Endothelial cell of umbilical vein (primary cell): ENCODE results near the gene LDLRAD3. TPM values are rescaled to one million over a fixed set of nuclear protein-coding genes. Genes with fewer than 3 reads are reported as not detected.

Experiments used
- BruUV-seq: library from RNA; stranded (reverse); fragments of 400-500 nt; replicated peaks from 2 replicates; lab custom pipeline; 2021; lab: Mats Ljungman, UMichigan
- CTCF ChIA-PET: fragments of 300-600, 350-600 bp; sonication (Branson Sonifier 250); formaldehyde crosslinking; loops from one replicate; lab custom pipeline; 2021; ENCODE audit warnings: antibody characterized with exemption, inconsistent platforms; lab: Charles Lee
- POLR2A ChIA-PET: fragments of 300-600, 350-600 bp; sonication (Branson Sonifier 250); formaldehyde crosslinking; loops from one replicate; lab custom pipeline; 2021; ENCODE audit warnings: antibody characterized with exemption, inconsistent platforms; lab: Charles Lee
- DNase-seq: peaks from one replicate; pipeline ENCODE4 v3.0.0-alpha.2; 2011; ENCODE audit warnings: low read depth, low spot score
- FAIRE-seq: peaks from 2 replicates; lab custom pipeline; 2011; peaks lifted over from hg19 to GRCh38; lab: Jason Lieb, UNC
- H2AFZ ChIP-seq: 2 replicates; pipeline ENCODE4 v1.6.0; 2012; ENCODE audit warnings: low read depth, low read length, control low read depth, inconsistent platforms
- H3K27ac ChIP-seq: 2 replicates; pipeline ENCODE4 v1.5.1; 2011; ENCODE audit warnings: low read depth, mild to moderate bottlenecking, control low read depth, low read length, moderate library complexity; ENCODE audit not compliant: insufficient read depth
- H3K27me3 ChIP-seq, 2 experiments: 2 replicates each; pipeline versions ENCODE4 v1.6.0 to v1.6.1; 2011; ENCODE audit warnings: low read length in 2 of 2, mixed read lengths in 1 of 2; ENCODE audit not compliant: control insufficient read depth in 2 of 2, insufficient read depth in 2 of 2
- H3K36me3 ChIP-seq, 2 experiments: 2 replicates in 1 of 2; 3 replicates in 1 of 2; pipeline ENCODE4 v1.5.1; 2011; ENCODE audit warnings: low read length in 2 of 2, mild to moderate bottlenecking in 1 of 2, moderate library complexity in 1 of 2; ENCODE audit not compliant: control insufficient read depth in 2 of 2, insufficient read depth in 2 of 2; ENCODE audit errors: extremely low read depth in 1 of 2
- H3K4me1 ChIP-seq: 3 replicates; pipeline ENCODE4 v1.5.1; 2011; ENCODE audit warnings: mild to moderate bottlenecking, low read length; ENCODE audit not compliant: control insufficient read depth, insufficient read depth; ENCODE audit errors: extremely low read depth
- H3K4me2 ChIP-seq: 2 replicates; pipeline ENCODE4 v1.6.1; 2011; ENCODE audit warnings: low read length, control low read depth, mixed read lengths; ENCODE audit not compliant: insufficient read depth
- H3K4me3 ChIP-seq, 3 experiments: fragments of 200-600 bp in 1 of 3; sonication (generic), shearing (Covaris generic) in 1 of 3; replicated peaks in 1 of 3; 2 replicates each; pipeline ENCODE4 v1.5.1; 2011 to 2016; ENCODE audit warnings: control low read depth in 3 of 3, low read length in 3 of 3, mild to moderate bottlenecking in 2 of 3, inconsistent platforms in 1 of 3, low read depth in 1 of 3, moderate library complexity in 1 of 3; ENCODE audit not compliant: insufficient read depth in 1 of 3
- H3K79me2 ChIP-seq: 2 replicates; pipeline ENCODE4 v1.6.0; 2012; ENCODE audit warnings: low read length, inconsistent platforms; ENCODE audit not compliant: control insufficient read depth, insufficient read depth
- H3K9ac ChIP-seq: replicated peaks from 2 replicates; pipeline ENCODE3; 2011; ENCODE audit warnings: low read length, control low read depth; ENCODE audit not compliant: insufficient read depth; ENCODE audit errors: extremely low read depth
- H3K9me1 ChIP-seq: replicated peaks from 3 replicates; pipeline ENCODE4 v1.6.0; 2011; ENCODE audit warnings: mild to moderate bottlenecking, low read length; ENCODE audit not compliant: control insufficient read depth, insufficient read depth; ENCODE audit errors: extremely low read depth
- H3K9me3 ChIP-seq: replicated peaks from 2 replicates; pipeline ENCODE4 v1.5.1; 2012; ENCODE audit warnings: low read length, inconsistent platforms; ENCODE audit not compliant: control insufficient read depth, insufficient read depth
- H4K20me1 ChIP-seq: replicated peaks from 2 replicates; pipeline ENCODE3; 2011; ENCODE audit warnings: mild to moderate bottlenecking, low read length; ENCODE audit not compliant: control insufficient read depth, insufficient read depth; ENCODE audit errors: extremely low read depth
- CTCF ChIP-seq, 2 donors: IDR thresholded peaks; 1 replicate in 1 of 2; 2 replicates in 1 of 2; pipeline ENCODE4 v1.5.1; 2011; ENCODE audit warnings: low read length in 2 of 2, mild to moderate bottlenecking in 2 of 2, moderate library complexity in 2 of 2, control low read depth in 1 of 2, inconsistent platforms in 1 of 2, low read depth in 1 of 2; ENCODE audit not compliant: insufficient read depth in 1 of 2; ENCODE audit errors: extremely low read depth in 1 of 2
- EZH2 ChIP-seq: IDR thresholded peaks from 2 replicates; pipeline ENCODE4 v1.6.1; 2012; ENCODE audit warnings: borderline replicate concordance, low read depth, mild to moderate bottlenecking, moderate library complexity, low read length, inconsistent platforms; ENCODE audit not compliant: severe bottlenecking
- FOS ChIP-seq: IDR thresholded peaks from 2 replicates; pipeline ENCODE4 v1.6.1; 2011; ENCODE audit warnings: mild to moderate bottlenecking, low read length, moderate library complexity, borderline replicate concordance; ENCODE audit not compliant: insufficient read depth
- GATA2 ChIP-seq: IDR thresholded peaks from 2 replicates; pipeline ENCODE4 v1.7.0; 2011; ENCODE audit warnings: low read depth, mild to moderate bottlenecking, moderate library complexity, mixed read lengths, low read length; ENCODE audit not compliant: insufficient read length, insufficient read depth
- JUN ChIP-seq: IDR thresholded peaks from 2 replicates; pipeline ENCODE4 v1.6.1; 2011; ENCODE audit warnings: borderline replicate concordance, low read depth; ENCODE audit not compliant: insufficient read length, insufficient read depth
- MAX ChIP-seq: IDR thresholded peaks from 2 replicates; pipeline ENCODE4 v1.6.1; 2011; ENCODE audit not compliant: insufficient read depth, insufficient read length
- MYC ChIP-seq: IDR thresholded peaks from one replicate; pipeline ENCODE4 v1.6.1; 2011; ENCODE audit warnings: mild to moderate bottlenecking, low read depth, low read length
- POLR2A ChIP-seq: IDR thresholded peaks from 2 replicates; pipeline ENCODE4 v1.6.1; 2012; ENCODE audit warnings: low read depth, mild to moderate bottlenecking, control low read depth, low read length
- POLR2AphosphoS5 ChIP-seq: IDR thresholded peaks from 2 replicates; pipeline ENCODE4 v1.6.1; 2012; ENCODE audit warnings: low read depth, mild to moderate bottlenecking, control low read depth, low read length, moderate library complexity; ENCODE audit not compliant: insufficient read depth
- dilution Hi-C: fragments of 300-500 bp; cut with MboI; formaldehyde crosslinking; loops from one replicate; pipeline ENCODE4 v1.15.0; 2019; ENCODE audit warnings: low sequenced_read_pairs; ENCODE audit not compliant: extremely low pct_ligation_motif_present
- intact Hi-C: fragments of 100-400 bp; cut with micrococcal nuclease; formaldehyde crosslinking; loops from one replicate; pipeline ENCODE4 v1.10.0; 2022
- polyA plus RNA-seq, 4 experiments: library from polyadenylated mRNA; depleted of rRNA in 3 of 4; stranded (reverse) in 3 of 4; unstranded in 1 of 4; fragments of >200 nt; gene quantifications; 2 replicates each; pipeline versions ENCODE4 v1.2.1 to v1.2.3, GENCODE V29; 2011 to 2012; ENCODE audit warnings: missing spikeins in 1 of 4
- total RNA-seq: library from RNA; stranded (reverse); gene quantifications from 2 replicates; pipeline ENCODE4 v1.2.3, GENCODE V29; 2021

The LDLRAD3 gene
- total and polyA plus RNA-seq, 2 donors (not counting 3 experiments of a cell fraction or from before 2014, with no cell fraction given) = 17.9 to 25.1 TPM

- no peaks in the 10 kb centered on the region for H3K9me3 ChIP-seq
- no peaks in the 10 kb centered on the region for H3K79me2 ChIP-seq
- dilution Hi-C loops (no loop called here), intact Hi-C loops (no loop called here)
- no peaks in the 10 kb centered on the region for H3K9me1 ChIP-seq
- H2AFZ ChIP-seq = no peak overlapping the region
- CTCF ChIA-PET = interaction anchor here (0.9 to 1.4 kb wide), 3 partner anchors 13 to 200 kb away, joined by 3 to 11 read pairs (median 5); no protein-coding TSS in a partner anchor
- H4K20me1 ChIP-seq = no peaks in the 10 kb centered on the region
- TF ChIP-seq POLR2A (no peak), MYC (no peak), POLR2AphosphoS5 (no peak), CTCF (IDR thresholded peaks at IDR 0.05; ENCODE audit: extremely low read depth in 1 of 2, insufficient read depth in 1 of 2, low read depth in 1 of 2, low read length in 2 of 2) (no peak), GATA2 (no peak), JUN (no peak), EZH2 (no peak), MAX (no peak), FOS (no peak)
- H3K36me3 ChIP-seq = peaks cover 4 to 10% of the 10 kb centered on the region in 2 experiments
- no peak overlapping the region for H3K27ac ChIP-seq
- no peak overlapping the region for H3K9ac ChIP-seq
- no peak overlapping the region for H3K4me2 ChIP-seq
- no peaks in the 10 kb centered on the region for H3K4me1 ChIP-seq
- no peaks in the 10 kb centered on the region for H3K27me3 ChIP-seq
- DNase-seq (no peak), FAIRE-seq (no peak)
- no peak overlapping the region for H3K4me3 ChIP-seq
- BruUV-seq = no TSS peak
- POLR2A ChIA-PET = no interaction called here
These were observed 334.8 kb downstream of the LDLRAD3 start for GRCh38 chr11:36278531-36279282.
